Measurements from ENCODE around the gene PRG2.
"Not testable (repeated sequence)": the region's sequence is repeated elsewhere in the genome, so short reads cannot be mapped to it uniquely, and the experiment has no call there.

Gene PRG2

DNA sequence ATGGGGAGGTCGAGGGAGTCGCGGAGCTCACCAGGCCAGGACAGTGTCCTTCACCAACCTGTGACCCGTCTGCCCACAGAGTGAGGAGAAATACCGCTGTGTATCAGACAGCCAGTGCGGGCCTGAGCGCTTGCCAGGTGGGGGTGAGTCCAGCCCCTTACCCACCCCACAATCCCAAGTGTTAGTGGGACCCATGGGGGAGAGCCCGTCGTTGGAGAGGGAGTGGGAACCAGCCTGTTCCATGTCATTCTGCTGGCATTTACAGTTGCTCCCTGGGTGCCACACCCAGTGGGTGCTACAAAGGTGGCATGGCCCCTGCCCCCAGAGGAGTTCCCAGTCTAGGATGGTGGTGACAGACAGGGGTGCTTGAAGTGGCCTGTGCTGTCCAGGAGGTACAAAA, 43.1 kb downstream of the PRG2 start:
- no peak for DNase-seq (ENCODE audit: low read depth in 2 of 2)

DNA sequence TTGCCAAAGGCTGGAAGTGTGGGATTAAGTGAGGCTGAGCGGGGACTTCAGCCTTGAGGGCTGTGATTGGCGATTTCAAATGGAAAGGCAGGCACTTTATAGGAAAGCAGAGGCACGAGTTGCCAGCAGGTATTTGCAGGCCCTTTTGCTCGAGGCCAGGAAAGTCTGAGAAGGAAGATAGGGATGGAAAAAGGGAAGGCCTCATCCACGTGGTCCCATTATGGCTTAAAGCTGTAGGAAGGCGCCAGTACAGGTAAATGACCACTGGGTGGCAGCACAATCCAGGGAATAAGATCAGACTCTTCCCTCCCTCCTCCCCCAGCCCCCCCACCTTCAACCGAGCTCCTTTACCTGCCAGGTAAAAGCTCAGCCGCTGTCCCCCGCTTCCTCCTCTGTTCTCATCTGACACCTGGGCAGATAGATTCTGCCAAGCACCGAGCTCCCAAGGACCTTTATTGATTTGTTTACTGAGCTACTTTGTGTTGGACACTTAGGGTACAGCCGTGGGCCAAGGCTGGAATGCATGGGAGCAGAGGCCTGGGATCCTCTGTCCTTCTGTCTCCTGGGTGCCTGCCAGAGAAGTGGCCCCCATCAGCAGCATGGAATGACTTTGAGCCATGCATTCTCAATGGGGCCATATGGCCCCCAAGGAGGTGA, 44.8 kb downstream of the PRG2 start:
- peak; percentile 64 to 76 for DNase-seq (ENCODE audit: low read depth in 2 of 2)

GRCh38 chr11:57344826-57345225, 45.6 kb downstream of the PRG2 start:
- DNase-seq (ENCODE audit: low read depth in 2 of 2), result no peak

DNA sequence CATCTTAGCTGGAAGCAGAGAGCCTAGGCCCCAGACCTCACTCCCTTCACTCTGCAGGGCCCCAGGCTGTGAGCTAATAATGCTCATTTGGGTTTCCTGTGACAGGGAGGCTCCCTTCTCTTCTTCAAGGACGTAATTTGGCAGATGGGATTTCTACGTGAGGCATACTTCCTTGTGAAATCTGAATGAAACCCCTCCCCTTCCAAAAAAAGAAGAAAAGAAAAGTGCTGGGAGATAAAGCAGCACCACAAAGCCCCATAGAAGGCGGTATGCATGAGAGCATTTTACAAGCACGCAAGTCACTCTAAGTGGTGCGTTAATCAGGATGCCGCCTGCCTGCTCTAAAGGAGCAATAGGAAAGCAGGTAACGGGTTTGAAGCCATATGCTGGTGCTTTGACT, 46.6 kb downstream of the PRG2 start:
- DNase-seq (ENCODE audit: low read depth in 2 of 2), result no peak

GRCh38 chr11:57342702-57343101, 47.7 kb downstream of the PRG2 start:
- no peak for DNase-seq (ENCODE audit: low read depth in 2 of 2)

GRCh38 chr11:57341250-57341808, 49.1 kb downstream of the PRG2 start:
- DNase-seq (ENCODE audit: low read depth in 2 of 2), result no peak

- DNase-seq (ENCODE audit: low read depth in 2 of 2), result no peak
These were observed 50.3 kb downstream of the PRG2 start for GRCh38 chr11:57340039-57340615.

- DNase-seq (ENCODE audit: low read depth in 2 of 2), result no peak
These were observed 51.1 kb downstream of the PRG2 start for GRCh38 chr11:57339328-57339727.

- no peak for DNase-seq (ENCODE audit: low read depth in 2 of 2)
These were observed 52.3 kb downstream of the PRG2 start, which contains the start of gene P2RX3 for GRCh38 chr11:57338142-57338541. Gene P2RX3, plus strand, starts transcription at chr11:57338352. Its CDS starts 199 bp downstream, at chr11:57338551.

GRCh38 chr11:57336856-57337255, 53.6 kb downstream of the PRG2 start:
- DNase-seq (ENCODE audit: low read depth in 2 of 2), result not testable (repeated sequence)
